ENCODE measurements around the gene CDX2. TPM values are rescaled to one million over a fixed set of nuclear protein-coding genes. Genes with fewer than 3 reads are reported as not detected.
A peak's percentile ranks its signal among the peaks of the same experiment; 100 is the strongest.

The CDX2 gene
- total RNA-seq, 1 donor from 2014 or later: 24.8 TPM

- Mint-ChIP-seq H3K4me1 (ENCODE audit: low read depth) (peaks cover 3% of the 10 kb centered on the region), H3K27me3 (peaks cover 11% of the 10 kb centered on the region), H3K36me3 (ENCODE audit: insufficient read depth) (no peaks in the 10 kb centered on the region), H3K27ac (no peak overlapping the region), H3K4me3 (ENCODE audit: low read depth) (no peak overlapping the region), H3K9me3 (ENCODE audit: low read depth) (no peaks in the 10 kb centered on the region)
- DNase-seq (ENCODE audit: low spot score, unreplicated experiment): no peak
- TF ChIP-seq CTCF (IDR thresholded peaks at IDR 0.05; ENCODE audit: unreplicated experiment): no peak
Observed at GRCh38 chr13:28000567-28000966, 31.5 kb upstream of the CDX2 start.

GRCh38 chr13:27997904-27998522, 28.9 kb upstream of the CDX2 start:
- Mint-ChIP-seq H3K36me3 (ENCODE audit: insufficient read depth) (no peaks in the 10 kb centered on the region), H3K9me3 (ENCODE audit: low read depth) (no peaks in the 10 kb centered on the region), H3K4me3 (ENCODE audit: low read depth) (no peak overlapping the region), H3K27ac (no peak overlapping the region), H3K27me3 (peaks cover 25% of the 10 kb centered on the region), H3K4me1 (ENCODE audit: low read depth) (peaks cover 2% of the 10 kb centered on the region)
- no peak for DNase-seq (ENCODE audit: low spot score, unreplicated experiment)
- peak; percentile 61 for TF ChIP-seq CTCF (IDR thresholded peaks at IDR 0.05; ENCODE audit: unreplicated experiment)

- no peak for DNase-seq (ENCODE audit: low spot score, unreplicated experiment)
- no peaks in the 10 kb centered on the region for H3K9me3 Mint-ChIP-seq (ENCODE audit: low read depth)
- H3K27ac Mint-ChIP-seq: no peak overlapping the region
- H3K4me3 Mint-ChIP-seq (ENCODE audit: low read depth): no peak overlapping the region
- peaks cover 3% of the 10 kb centered on the region for H3K4me1 Mint-ChIP-seq (ENCODE audit: low read depth)
- no peaks in the 10 kb centered on the region for H3K36me3 Mint-ChIP-seq (ENCODE audit: insufficient read depth)
- peaks cover 47% of the 10 kb centered on the region for H3K27me3 Mint-ChIP-seq
- no peak for TF ChIP-seq CTCF (IDR thresholded peaks at IDR 0.05; ENCODE audit: unreplicated experiment)
Observed at GRCh38 chr13:27991881-27992280, 22.8 kb upstream of the CDX2 start.

GRCh38 chr13:27988520-27988919, 19.4 kb upstream of the CDX2 start, which contains the start of gene URAD:
URAD (minus strand) TSS chr13:27988693; CDS start chr13:27988637, 56 bp downstream.
- Mint-ChIP-seq H3K4me1 (ENCODE audit: low read depth) (peaks cover 3% of the 10 kb centered on the region), H3K4me3 (ENCODE audit: low read depth) (no peak within 1 kb of the TSS), H3K9me3 (ENCODE audit: low read depth) (no peaks in the 10 kb centered on the region), H3K36me3 (ENCODE audit: insufficient read depth) (no peaks in the 10 kb centered on the region), H3K27ac (no peak within 1 kb of the TSS), H3K27me3 (peaks cover 53% of the 10 kb centered on the region)
- TF ChIP-seq CTCF (IDR thresholded peaks at IDR 0.05; ENCODE audit: unreplicated experiment): no peak
- no peak for DNase-seq (ENCODE audit: low spot score, unreplicated experiment)

- H3K4me1 Mint-ChIP-seq (ENCODE audit: low read depth): peaks cover 10% of the 10 kb centered on the region
- no peaks in the 10 kb centered on the region for H3K9me3 Mint-ChIP-seq (ENCODE audit: low read depth)
- peaks cover 77% of the 10 kb centered on the region for H3K27me3 Mint-ChIP-seq
- H3K4me3 Mint-ChIP-seq (ENCODE audit: low read depth): no peak overlapping the region
- no peak overlapping the region for H3K27ac Mint-ChIP-seq
- no peak for TF ChIP-seq CTCF (IDR thresholded peaks at IDR 0.05; ENCODE audit: unreplicated experiment)
- H3K36me3 Mint-ChIP-seq (ENCODE audit: insufficient read depth): no peaks in the 10 kb centered on the region
- no peak for DNase-seq (ENCODE audit: low spot score, unreplicated experiment)
Observed at GRCh38 chr13:27985600-27985999, 16.5 kb upstream of the CDX2 start.

Data from progenitor cell of endocrine pancreas (in vitro differentiated cells).